Smooth muscle cell (in vitro differentiated cells): ENCODE data around the gene TMBIM4. TPM values are rescaled to one million over a fixed set of nuclear protein-coding genes. Genes with fewer than 3 reads are reported as not detected.

Experiments
- DNase-seq: peaks from one replicate; lab custom pipeline; 2025; ENCODE audit not compliant: unreplicated experiment; lab: John Stamatoyannopoulos, UW
- H2AFZ ChIP-seq: fragments of 200-600 bp; sonication (generic); 2 replicates; pipeline ENCODE4 v1.6.0; 2016; ENCODE audit warnings: antibody characterized with exemption, low read depth, mild to moderate bottlenecking
- H3F3A ChIP-seq: fragments of 200-600 bp; sonication (generic); 2 replicates; pipeline ENCODE4 v1.6.0; 2017; ENCODE audit warnings: antibody characterized with exemption, low read depth
- H3K27ac ChIP-seq: fragments of 200-600 bp; sonication (generic); 2 replicates; pipeline ENCODE4 v1.5.1; 2016; ENCODE audit warnings: low read depth, mild to moderate bottlenecking
- H3K27me3 ChIP-seq: fragments of 200-600 bp; sonication (generic); 2 replicates; pipeline ENCODE4 v1.6.1; 2016; ENCODE audit warnings: low read depth, mild to moderate bottlenecking
- H3K36me3 ChIP-seq: fragments of 200-600 bp; sonication (generic); 2 replicates; pipeline ENCODE4 v1.5.1; 2016; ENCODE audit warnings: low read depth
- H3K4me1 ChIP-seq: fragments of 200-600 bp; sonication (generic); 2 replicates; pipeline ENCODE4 v1.5.1; 2016; ENCODE audit warnings: low read depth
- H3K4me2 ChIP-seq: fragments of 200-600 bp; sonication (generic); 2 replicates; pipeline ENCODE4 v1.6.0; 2016; ENCODE audit warnings: mild to moderate bottlenecking
- H3K4me3 ChIP-seq: fragments of 200-600 bp; sonication (generic); 2 replicates; pipeline ENCODE4 v1.5.1; 2016; ENCODE audit warnings: mild to moderate bottlenecking
- H3K79me2 ChIP-seq: fragments of 200-600 bp; sonication (generic); 2 replicates; pipeline ENCODE4 v1.6.0; 2016; ENCODE audit warnings: low read depth, mild to moderate bottlenecking
- H3K9ac ChIP-seq: fragments of 200-600 bp; sonication (generic); 2 replicates; pipeline ENCODE4 v1.6.0; 2016; ENCODE audit warnings: low read depth
- H3K9me3 ChIP-seq: fragments of 200-600 bp; sonication (generic); replicated peaks from 2 replicates; pipeline ENCODE4 v1.5.1; 2016; ENCODE audit warnings: low read depth
- H4K20me1 ChIP-seq: fragments of 200-600 bp; sonication (generic); 2 replicates; pipeline ENCODE4 v1.6.0; 2016; ENCODE audit warnings: low read depth
- CTCF ChIP-seq: fragments of 200-600 bp; sonication (generic); IDR thresholded peaks from 2 replicates; pipeline ENCODE4 v1.5.1; 2017; ENCODE audit warnings: borderline replicate concordance, mild to moderate bottlenecking, antibody characterized with exemption; ENCODE audit not compliant: insufficient read depth, poor library complexity, severe bottlenecking
- WGBS: methylation state at CpG from one replicate; pipeline ENCODE4 v1.1.7; 2016; ENCODE audit warnings: low lambda C conversion rate; 5-methylcytosine and 5-hydroxymethylcytosine counted together
- polyA plus RNA-seq: library from polyadenylated mRNA; unstranded; fragments of >200 nt; fragmentation: Nextera tagmentation; extraction: Ambion mirVana; gene quantifications from 2 replicates; pipeline ENCODE4 v1.2.1, GENCODE V29; 2016
- total RNA-seq: library from RNA; depleted of rRNA; stranded (reverse); fragments of >200 nt; gene quantifications from 2 replicates; pipeline ENCODE4 v1.2.3, GENCODE V29; 2014

Gene TMBIM4
- total and polyA plus RNA-seq, 2 experiments from 2014 or later: 97.9 to 103 TPM

- Histone ChIP-seq H4K20me1 (no peaks in the 10 kb centered on the region), H3K4me3 (no peak overlapping the region), H3K9ac (no peak overlapping the region), H3K27me3 (no peaks in the 10 kb centered on the region), H3K79me2 (no peaks in the 10 kb centered on the region), H3K27ac (no peak overlapping the region), H3K9me3 (no peaks in the 10 kb centered on the region), H3K36me3 (no peaks in the 10 kb centered on the region), H3K4me1 (no peaks in the 10 kb centered on the region), H3K4me2 (no peak overlapping the region), H2AFZ (no peak overlapping the region), H3F3A (no peaks in the 10 kb centered on the region)
- DNase-seq: no peak
- 83% methylated on average over 3 of the region's 3 CpGs for WGBS
- peak; percentile 5 for TF ChIP-seq CTCF
Measured at GRCh38 chr12:66103016-66103913, 66.5 kb downstream of the TMBIM4 start.

DNA sequence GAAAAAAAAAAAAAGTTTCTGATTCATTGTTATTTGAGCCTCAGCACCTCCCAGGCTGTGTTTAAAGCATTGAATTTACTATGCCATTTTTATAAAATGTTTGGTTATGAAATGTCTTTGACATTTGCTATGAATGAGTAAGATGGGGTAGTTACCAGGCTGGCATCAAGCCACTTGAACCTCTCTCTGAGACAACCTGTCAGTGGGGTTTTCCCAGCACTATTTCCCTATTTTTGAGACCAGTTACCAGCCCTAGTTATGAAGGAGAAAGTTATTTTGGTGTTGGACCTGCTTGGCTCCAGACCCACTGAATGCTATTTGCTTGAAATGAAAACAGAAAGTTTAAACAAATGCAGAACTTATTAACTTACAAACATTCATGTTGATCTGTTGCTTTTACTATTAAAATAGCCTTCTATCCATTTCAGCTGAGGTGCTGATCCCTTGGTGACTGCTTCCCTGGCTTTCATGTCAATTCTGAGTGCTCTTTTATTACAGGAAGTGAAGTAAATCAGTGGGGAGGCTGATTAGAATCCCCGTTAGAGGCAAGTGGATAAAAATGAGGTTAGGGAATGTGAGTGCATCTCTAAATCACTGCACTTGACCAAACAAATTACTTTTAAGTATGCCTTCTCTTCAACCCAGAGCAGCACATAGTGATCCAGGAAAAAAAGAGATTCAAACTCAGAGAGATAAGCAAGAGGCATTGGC, 77.1 kb downstream of the TMBIM4 start:
- Histone ChIP-seq H3K9ac (no peak overlapping the region), H3K27ac (no peak overlapping the region), H3K4me3 (no peak overlapping the region), H2AFZ (no peak overlapping the region), H3K9me3 (no peaks in the 10 kb centered on the region), H3F3A (no peaks in the 10 kb centered on the region), H3K4me1 (no peaks in the 10 kb centered on the region), H3K79me2 (no peaks in the 10 kb centered on the region), H4K20me1 (no peaks in the 10 kb centered on the region), H3K36me3 (no peaks in the 10 kb centered on the region), H3K27me3 (no peaks in the 10 kb centered on the region), H3K4me2 (no peak overlapping the region)
- DNase-seq: no peak
- 8% methylated on average over 1 of the region's 1 CpG for WGBS
- TF ChIP-seq CTCF: no peak

DNA sequence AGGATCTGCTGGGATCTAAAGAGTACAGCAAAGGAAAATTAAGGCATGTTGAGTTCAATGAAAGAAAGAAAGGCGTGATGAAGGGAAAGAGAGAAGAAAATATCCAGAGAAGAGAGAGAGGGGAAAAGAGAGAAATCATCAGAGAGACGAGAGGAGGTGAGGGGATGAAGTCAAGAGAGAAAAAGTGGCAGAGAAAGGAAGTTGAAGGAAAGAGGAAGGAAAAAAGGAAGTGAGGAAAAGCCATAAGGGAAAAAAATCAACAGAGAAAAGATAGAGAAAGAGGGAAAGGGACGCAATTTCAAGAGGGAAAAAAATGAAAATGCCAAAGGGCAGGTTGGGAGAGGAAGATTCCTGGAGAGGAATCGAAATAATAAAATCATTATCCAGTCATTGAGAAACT, 79.6 kb downstream of the TMBIM4 start:
- 96% methylated on average over 4 of the region's 4 CpGs for WGBS
- TF ChIP-seq CTCF: no peak

More for the DNA sequence above, 79.6 kb downstream of the TMBIM4 start:
- DNase-seq: no peak
- peaks cover 3% of the 10 kb centered on the region for H3K4me1 ChIP-seq
- no peak overlapping the region for H3K4me3 ChIP-seq
- no peak overlapping the region for H3K4me2 ChIP-seq
- H2AFZ ChIP-seq: peak overlapping the region; percentile 56
- H3K79me2 ChIP-seq: no peaks in the 10 kb centered on the region
- H3K9me3 ChIP-seq: no peaks in the 10 kb centered on the region
- H3K9ac ChIP-seq: no peak overlapping the region
- no peaks in the 10 kb centered on the region for H4K20me1 ChIP-seq
- H3F3A ChIP-seq: peaks cover 6% of the 10 kb centered on the region
- no peaks in the 10 kb centered on the region for H3K36me3 ChIP-seq
- H3K27ac ChIP-seq: no peak overlapping the region
- H3K27me3 ChIP-seq: no peaks in the 10 kb centered on the region
